GM10266 (cell line): Measurements from ENCODE around the gene SLC40A1.

ENCODE experiments used
- DNase-seq: peaks from one replicate; pipeline ENCODE4 v3.0.0; 2012; ENCODE audit errors: extremely low spot score
- TF ChIP-seq, protein P1 (sequence below): IDR thresholded peaks from 2 replicates; pipeline ENCODE4 v1.5.1; 2012; ENCODE audit warnings: mild to moderate bottlenecking, low read depth; ENCODE audit not compliant: control insufficient read depth, insufficient read depth; ENCODE audit errors: missing control alignments

Gene SLC40A1

DNA sequence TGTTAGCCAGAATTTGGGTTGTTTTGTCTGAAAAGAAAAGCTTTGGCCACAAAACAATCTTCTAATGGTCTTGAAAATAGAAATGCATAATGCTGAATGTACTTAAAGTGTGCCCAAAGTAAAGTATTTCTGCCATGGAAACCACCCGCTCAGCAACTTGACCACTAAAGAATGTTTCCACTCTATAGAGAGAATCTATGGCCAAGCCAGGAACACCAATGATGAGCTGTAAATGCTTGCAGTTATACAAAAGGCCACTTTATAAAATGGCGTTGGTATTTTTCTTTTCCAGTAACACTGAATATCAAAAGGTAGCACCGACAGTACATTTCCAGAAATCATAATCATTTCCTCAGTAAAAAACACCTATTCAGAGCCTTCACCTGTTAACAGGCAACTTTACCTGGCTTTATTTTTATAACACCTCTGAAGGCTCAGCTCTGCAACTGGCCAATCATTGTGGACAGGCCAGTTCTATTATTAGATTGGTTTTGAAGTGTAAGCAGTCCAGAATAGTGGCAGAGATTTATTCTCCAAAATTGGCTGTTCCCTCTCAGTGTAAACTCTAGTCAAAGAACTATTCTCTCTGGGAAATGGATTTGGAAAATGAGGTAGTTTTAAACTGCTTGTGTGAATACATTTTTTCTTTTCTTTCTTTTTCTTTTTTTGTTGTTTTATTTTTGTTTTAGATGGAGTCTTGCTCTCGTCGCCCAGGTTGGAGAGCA, 36.1 kb downstream of the SLC40A1 start:
- TF ChIP-seq, protein P1, sequence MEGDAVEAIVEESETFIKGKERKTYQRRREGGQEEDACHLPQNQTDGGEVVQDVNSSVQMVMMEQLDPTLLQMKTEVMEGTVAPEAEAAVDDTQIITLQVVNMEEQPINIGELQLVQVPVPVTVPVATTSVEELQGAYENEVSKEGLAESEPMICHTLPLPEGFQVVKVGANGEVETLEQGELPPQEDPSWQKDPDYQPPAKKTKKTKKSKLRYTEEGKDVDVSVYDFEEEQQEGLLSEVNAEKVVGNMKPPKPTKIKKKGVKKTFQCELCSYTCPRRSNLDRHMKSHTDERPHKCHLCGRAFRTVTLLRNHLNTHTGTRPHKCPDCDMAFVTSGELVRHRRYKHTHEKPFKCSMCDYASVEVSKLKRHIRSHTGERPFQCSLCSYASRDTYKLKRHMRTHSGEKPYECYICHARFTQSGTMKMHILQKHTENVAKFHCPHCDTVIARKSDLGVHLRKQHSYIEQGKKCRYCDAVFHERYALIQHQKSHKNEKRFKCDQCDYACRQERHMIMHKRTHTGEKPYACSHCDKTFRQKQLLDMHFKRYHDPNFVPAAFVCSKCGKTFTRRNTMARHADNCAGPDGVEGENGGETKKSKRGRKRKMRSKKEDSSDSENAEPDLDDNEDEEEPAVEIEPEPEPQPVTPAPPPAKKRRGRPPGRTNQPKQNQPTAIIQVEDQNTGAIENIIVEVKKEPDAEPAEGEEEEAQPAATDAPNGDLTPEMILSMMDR = no peak
- DNase-seq = no peak

DNA sequence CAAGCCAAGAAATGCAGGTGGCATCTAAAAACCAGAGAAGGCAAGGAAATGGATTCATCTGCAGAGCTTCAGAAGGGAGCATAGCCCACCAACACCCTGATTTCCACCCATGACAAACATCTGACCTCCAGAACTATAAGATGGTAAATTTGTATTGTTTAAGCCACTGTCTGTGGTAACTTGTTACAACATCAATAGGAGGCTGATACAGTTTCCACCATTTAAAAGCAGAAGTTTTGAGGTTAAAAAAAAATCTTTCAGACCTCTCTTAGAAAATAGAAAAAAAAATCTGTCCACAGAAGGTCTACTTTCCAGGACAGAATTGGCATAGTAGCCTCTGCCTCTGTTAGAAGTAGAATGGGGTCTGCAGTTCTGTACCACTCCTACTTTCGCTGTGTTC, 37.2 kb downstream of the SLC40A1 start:
- DNase-seq = no peak

DNA sequence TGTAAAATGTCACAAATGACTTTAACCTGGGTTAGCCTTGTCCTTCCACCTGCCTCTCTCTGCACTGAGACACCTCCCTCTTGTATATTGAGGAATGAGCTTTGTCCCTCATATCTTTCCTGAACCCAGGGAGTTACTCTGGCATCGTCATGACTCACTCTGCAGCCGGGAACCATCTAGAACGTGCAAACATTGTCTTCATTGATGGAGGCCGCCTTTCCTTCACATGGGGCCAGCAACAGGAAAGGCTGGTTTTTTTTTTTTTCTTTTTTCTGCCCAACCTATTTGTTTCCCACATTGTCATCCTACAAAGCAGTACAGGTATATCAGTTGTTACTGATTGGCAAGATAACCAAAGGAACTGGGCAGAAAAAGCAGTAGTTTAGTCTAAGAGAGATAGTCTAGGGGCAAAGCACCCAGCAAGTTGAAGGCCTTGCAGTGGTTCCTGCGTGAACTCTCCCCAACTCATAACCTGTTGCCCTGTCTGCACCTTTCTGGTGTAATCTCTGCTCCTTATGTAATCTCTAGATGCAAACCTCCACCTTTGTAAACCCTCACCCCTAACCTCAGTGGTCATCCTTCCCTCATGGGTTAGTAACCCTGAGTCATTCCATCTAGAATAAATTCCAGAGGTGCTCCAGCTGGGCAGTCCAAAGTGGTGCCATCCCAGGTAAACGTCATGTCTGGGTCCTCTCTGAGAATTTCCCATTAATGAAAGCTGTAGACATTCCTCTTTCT, 38.3 kb downstream of the SLC40A1 start:
- DNase-seq = no peak

More for the DNA sequence above, 37.2 kb downstream of the SLC40A1 start:
- TF ChIP-seq, protein P1 = no peak

DNA sequence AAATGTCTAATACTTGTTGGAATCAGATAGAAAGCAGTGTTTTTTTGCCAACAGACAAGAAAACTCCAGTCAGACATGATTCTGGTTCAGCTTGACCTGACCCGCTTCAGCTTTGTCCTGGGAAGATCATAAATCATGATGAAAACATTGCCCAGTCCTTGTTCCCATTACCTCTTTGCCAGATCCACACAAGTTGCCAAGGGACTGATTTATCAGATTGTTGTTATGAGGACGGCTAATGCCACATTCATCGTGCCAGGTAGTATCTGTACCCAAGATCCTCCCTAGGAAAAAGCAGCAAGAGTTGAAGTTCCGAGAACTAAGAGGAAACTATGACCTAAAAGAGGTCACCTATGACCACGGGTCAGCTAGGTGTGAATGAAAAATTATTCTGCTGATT, 39.0 kb downstream of the SLC40A1 start:
- DNase-seq = no peak
- TF ChIP-seq, protein P1 = no peak

More for the DNA sequence above, 38.3 kb downstream of the SLC40A1 start:
- TF ChIP-seq, protein P1 = no peak

DNA sequence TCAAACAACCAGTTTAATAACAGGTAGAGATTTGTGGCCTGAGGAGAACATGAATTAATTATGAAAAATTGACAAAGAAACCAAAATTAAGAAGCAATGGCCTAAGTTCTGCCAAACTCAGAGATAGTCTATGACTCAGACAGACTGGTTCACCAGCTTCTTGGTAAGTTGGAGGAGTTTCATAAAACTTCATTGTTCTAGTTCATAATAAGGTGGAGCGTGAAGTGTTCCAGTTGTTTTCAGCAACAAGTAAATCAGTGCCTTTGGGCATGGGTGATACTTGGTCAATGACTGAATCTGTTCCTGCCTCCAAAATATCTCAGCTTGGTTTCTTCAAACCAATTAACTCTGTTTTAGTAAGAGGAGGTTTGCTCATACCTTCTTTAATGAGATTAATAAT, 40.0 kb downstream of the SLC40A1 start:
- DNase-seq = no peak
- TF ChIP-seq, protein P1 = no peak

DNA sequence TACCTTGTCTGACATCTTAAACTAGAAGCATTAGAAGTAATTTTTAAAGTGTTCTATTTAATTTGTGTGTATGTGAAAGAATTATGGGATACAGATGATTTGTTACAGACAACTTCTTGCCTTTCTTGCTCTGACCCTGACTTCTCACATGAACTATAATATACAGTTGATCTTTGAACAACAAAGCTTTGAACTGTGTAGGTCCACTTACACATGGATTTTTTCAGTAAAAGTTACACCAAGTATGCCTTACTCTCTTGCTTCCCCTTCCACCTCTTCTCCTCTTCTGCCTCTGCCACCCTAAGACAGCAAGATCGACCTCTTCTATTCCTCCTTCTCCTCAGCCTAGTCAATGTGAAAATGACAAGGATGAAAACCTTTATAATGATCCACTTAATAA, 42.2 kb downstream of the SLC40A1 start:
- TF ChIP-seq, protein P1 = no peak
- no peak for DNase-seq

DNA sequence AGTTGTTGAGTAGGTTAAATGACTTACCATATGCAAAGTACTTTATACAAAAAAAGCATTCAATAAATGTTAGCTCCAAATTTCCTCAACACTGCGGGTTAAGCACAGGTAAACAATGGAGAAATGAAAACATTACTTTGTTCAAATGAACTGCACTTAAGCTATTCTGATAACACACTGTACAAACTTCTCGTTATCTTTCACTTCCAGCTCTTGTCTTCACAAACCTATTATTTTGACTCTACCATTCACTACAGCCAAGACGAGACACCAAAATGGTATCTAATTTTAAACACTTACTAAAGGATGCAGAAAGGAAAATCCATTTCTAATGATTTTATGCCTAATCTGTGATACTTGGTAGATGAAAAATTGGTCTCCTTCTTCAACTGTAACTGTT, 43.8 kb downstream of the SLC40A1 start:
- TF ChIP-seq, protein P1 = no peak
- no peak for DNase-seq
